ENCODE results near the gene GMPS.
"Not testable (repeated sequence)": the region's sequence is repeated elsewhere in the genome, so short reads cannot be mapped to it uniquely, and the experiment has no call there.

GMPS gene

GRCh38 chr3:155846119-155846518 lies 24.3 kb upstream of the GMPS start:
- H3K27me3 ChIP-seq (ENCODE audit: insufficient read depth, poor library complexity, severe bottlenecking), result no peaks in the 10 kb centered on the region
- no peak overlapping the region for H3K27ac ChIP-seq (replicated peaks)
- no peak for DNase-seq (ENCODE audit: low read depth in 1 of 2, low spot score in 1 of 2)

GRCh38 chr3:155847993-155848392 lies 22.5 kb upstream of the GMPS start:
- Histone ChIP-seq H3K27me3 (ENCODE audit: insufficient read depth, poor library complexity, severe bottlenecking) (no peaks in the 10 kb centered on the region), H3K4me3 (replicated peaks; ENCODE audit: insufficient read depth, low read length) (no peak overlapping the region), H3K27ac (replicated peaks) (no peak overlapping the region)
- TF ChIP-seq POLR2AphosphoS5 (IDR thresholded peaks at IDR 0.05; ENCODE audit: low read depth) (no peak), REST (IDR thresholded peaks at IDR 0.05; ENCODE audit: insufficient replicate concordance, low read depth) (no peak), GABPA (IDR thresholded peaks at IDR 0.05; ENCODE audit: low read depth) (no peak), SPI1 (IDR thresholded peaks at IDR 0.05; ENCODE audit: borderline replicate concordance, low read depth) (no peak)
- TF ChIP-seq, protein P1, sequence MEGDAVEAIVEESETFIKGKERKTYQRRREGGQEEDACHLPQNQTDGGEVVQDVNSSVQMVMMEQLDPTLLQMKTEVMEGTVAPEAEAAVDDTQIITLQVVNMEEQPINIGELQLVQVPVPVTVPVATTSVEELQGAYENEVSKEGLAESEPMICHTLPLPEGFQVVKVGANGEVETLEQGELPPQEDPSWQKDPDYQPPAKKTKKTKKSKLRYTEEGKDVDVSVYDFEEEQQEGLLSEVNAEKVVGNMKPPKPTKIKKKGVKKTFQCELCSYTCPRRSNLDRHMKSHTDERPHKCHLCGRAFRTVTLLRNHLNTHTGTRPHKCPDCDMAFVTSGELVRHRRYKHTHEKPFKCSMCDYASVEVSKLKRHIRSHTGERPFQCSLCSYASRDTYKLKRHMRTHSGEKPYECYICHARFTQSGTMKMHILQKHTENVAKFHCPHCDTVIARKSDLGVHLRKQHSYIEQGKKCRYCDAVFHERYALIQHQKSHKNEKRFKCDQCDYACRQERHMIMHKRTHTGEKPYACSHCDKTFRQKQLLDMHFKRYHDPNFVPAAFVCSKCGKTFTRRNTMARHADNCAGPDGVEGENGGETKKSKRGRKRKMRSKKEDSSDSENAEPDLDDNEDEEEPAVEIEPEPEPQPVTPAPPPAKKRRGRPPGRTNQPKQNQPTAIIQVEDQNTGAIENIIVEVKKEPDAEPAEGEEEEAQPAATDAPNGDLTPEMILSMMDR (IDR thresholded peaks at IDR 0.05; ENCODE audit: insufficient read depth, low read length), result no peak
- no peak for DNase-seq (ENCODE audit: low read depth in 1 of 2, low spot score in 1 of 2)

More at GRCh38 chr3:155846119-155846518, 24.3 kb upstream of the GMPS start:
- TF ChIP-seq GABPA (IDR thresholded peaks at IDR 0.05; ENCODE audit: low read depth), result no peak
- TF ChIP-seq, protein P1 (IDR thresholded peaks at IDR 0.05; ENCODE audit: insufficient read depth, low read length), result no peak
- peak; percentile 41; the same call in 1 of the 2 replicates for TF ChIP-seq SPI1 (IDR thresholded peaks at IDR 0.05; ENCODE audit: borderline replicate concordance, low read depth)
- TF ChIP-seq POLR2AphosphoS5 (IDR thresholded peaks at IDR 0.05; ENCODE audit: low read depth), result no peak
- H3K4me3 ChIP-seq (replicated peaks; ENCODE audit: insufficient read depth, low read length), result no peak overlapping the region

GRCh38 chr3:155849404-155849803 lies 21.0 kb upstream of the GMPS start:
- DNase-seq (ENCODE audit: low read depth in 1 of 2, low spot score in 1 of 2); H3K27me3 ChIP-seq (ENCODE audit: insufficient read depth, poor library complexity, severe bottlenecking); H3K4me3 ChIP-seq (replicated peaks; ENCODE audit: insufficient read depth, low read length); H3K27ac ChIP-seq (replicated peaks): not testable (repeated sequence)

DNA sequence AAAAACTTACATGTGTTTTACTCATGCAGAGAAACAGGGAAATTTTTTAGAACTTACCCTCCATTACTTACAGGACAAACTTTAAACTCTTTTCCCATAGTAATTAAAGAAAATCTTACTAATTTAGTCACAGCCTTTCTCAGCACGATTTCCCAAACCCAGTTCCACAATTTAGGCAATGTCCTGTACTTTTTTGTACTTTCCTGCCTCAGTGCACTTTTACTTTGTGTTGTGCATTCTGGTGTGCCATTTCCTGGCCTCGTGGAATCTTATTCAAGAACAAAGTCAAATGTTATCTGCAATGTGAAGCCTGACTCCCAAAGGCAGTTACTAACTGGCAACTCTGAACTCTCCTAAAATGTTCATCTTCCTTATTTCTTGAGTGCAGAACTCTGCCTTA lies 18.1 kb upstream of the GMPS start:
- peak overlapping the region; percentile 99 for H3K27ac ChIP-seq (replicated peaks)
- H3K4me3 ChIP-seq (replicated peaks; ENCODE audit: insufficient read depth, low read length), result peak overlapping the region; percentile 94
- DNase-seq (ENCODE audit: low read depth in 1 of 2, low spot score in 1 of 2), result no peak
- no peaks in the 10 kb centered on the region for H3K27me3 ChIP-seq (ENCODE audit: insufficient read depth, poor library complexity, severe bottlenecking)
- TF ChIP-seq POLR2AphosphoS5 (IDR thresholded peaks at IDR 0.05; ENCODE audit: low read depth) (no peak), REST (IDR thresholded peaks at IDR 0.05; ENCODE audit: insufficient replicate concordance, low read depth) (no peak), SPI1 (IDR thresholded peaks at IDR 0.05; ENCODE audit: borderline replicate concordance, low read depth) (no peak), GABPA (IDR thresholded peaks at IDR 0.05; ENCODE audit: low read depth) (no peak)
- TF ChIP-seq, protein P1 (IDR thresholded peaks at IDR 0.05; ENCODE audit: insufficient read depth, low read length), result no peak
